HepG2 (cell line): ENCODE measurements around the gene DDX11. TPM values are rescaled to one million over a fixed set of nuclear protein-coding genes. Genes with fewer than 3 reads are reported as not detected.
"Not testable (repeated sequence)": the region's sequence is repeated elsewhere in the genome, so short reads cannot be mapped to it uniquely, and the experiment has no call there.

Experiments used
- ATAC-seq: fragments of 200-7000 bp; cut with Tn5 transposase; 3 replicates; pipeline ENCODE4 v1.9.1; 2020; ENCODE audit warnings: mild to moderate bottlenecking, moderate library complexity
- BruUV-seq: library from RNA; stranded (reverse); fragments of 400-500 nt; replicated peaks from 2 replicates; lab custom pipeline; 2021; lab: Mats Ljungman, UMichigan
- CTCF ChIA-PET: fragments of 300-600 bp; formaldehyde crosslinking; extraction: SDS; loops from one replicate; lab custom pipeline; 2021; ENCODE audit warnings: low total read pairs, inconsistent platforms, low intra/inter-chr PET ratio; lab: Yijun Ruan, JAX
- POLR2A ChIA-PET: fragments of 350-600 bp; sonication (Branson Sonifier 250); formaldehyde crosslinking; loops from one replicate; lab custom pipeline; 2020; ENCODE audit warnings: antibody characterized with exemption, inconsistent platforms; lab: Yijun Ruan, JAX
- DNase-seq: peaks from one replicate; pipeline ENCODE4 v3.0.0-alpha.2; 2015; ENCODE audit warnings: low spot score
- FAIRE-seq: peaks from 3 replicates; lab custom pipeline; 2011; peaks lifted over from hg19 to GRCh38; lab: Jason Lieb, UNC
- H2AFZ ChIP-seq: one replicate; pipeline ENCODE4 v1.6.1; 2011; ENCODE audit warnings: low read length, inconsistent platforms
- H3K27ac ChIP-seq: fragments of 300-600 bp; 3 replicates; pipeline ENCODE4 v1.8.0; 2011; ENCODE audit warnings: mixed run types, mild to moderate bottlenecking, mixed read lengths, low read length, inconsistent platforms; ENCODE audit not compliant: insufficient read depth; ENCODE audit errors: extremely low read length
- H3K27me3 ChIP-seq, 2 experiments: fragments of 200-600 bp in 1 of 2; 2 replicates in 1 of 2; 3 replicates in 1 of 2; pipeline versions ENCODE4 v1.6.0 to v1.8.0; 2011; ENCODE audit warnings: low read length in 2 of 2, mild to moderate bottlenecking in 2 of 2, moderate library complexity in 2 of 2, inconsistent platforms in 1 of 2; ENCODE audit not compliant: insufficient read depth in 2 of 2, control insufficient read depth in 1 of 2
- H3K36me3 ChIP-seq, 2 experiments: fragments of 200-600 bp in 1 of 2; replicated peaks in 1 of 2; 2 replicates in 1 of 2; 3 replicates in 1 of 2; pipeline versions ENCODE4 v1.5.1 to v1.8.0; 2011; ENCODE audit warnings: low read length in 2 of 2, inconsistent platforms in 1 of 2; ENCODE audit not compliant: insufficient read depth in 2 of 2, control insufficient read depth in 1 of 2
- H3K4me1 ChIP-seq: 2 replicates; pipeline ENCODE4 v1.5.1; 2012; ENCODE audit warnings: low read length, inconsistent platforms; ENCODE audit not compliant: insufficient read depth
- H3K4me2 ChIP-seq: 2 replicates; pipeline ENCODE4 v1.6.0; 2011; ENCODE audit warnings: low read depth, low read length, inconsistent platforms
- H3K4me3 ChIP-seq, 3 experiments: fragments of 200-600 bp in 1 of 3; sonication (generic), shearing (Covaris generic) in 1 of 3; replicated peaks in 1 of 3; 2 replicates each; pipeline ENCODE4 v1.5.1; 2011 to 2016; ENCODE audit warnings: low read length in 3 of 3, inconsistent platforms in 2 of 3, low read depth in 2 of 3, mild to moderate bottlenecking in 2 of 3, control low read depth in 1 of 3, mixed read lengths in 1 of 3; ENCODE audit not compliant: insufficient read depth in 1 of 3
- H3K79me2 ChIP-seq: one replicate; pipeline ENCODE4 v1.6.1; 2011; ENCODE audit warnings: low read length, inconsistent platforms; ENCODE audit not compliant: insufficient read depth
- H3K9ac ChIP-seq: 2 replicates; pipeline ENCODE4 v1.6.0; 2011; ENCODE audit warnings: mild to moderate bottlenecking, low read depth, low read length, inconsistent platforms; ENCODE audit not compliant: insufficient read depth
- H3K9me3 ChIP-seq: 2 replicates; pipeline ENCODE4 v1.5.1; 2012; ENCODE audit warnings: mild to moderate bottlenecking, low read length
- H4K20me1 ChIP-seq: 2 replicates; pipeline ENCODE4 v1.6.0; 2011; ENCODE audit warnings: inconsistent platforms, mild to moderate bottlenecking, low read length, moderate library complexity; ENCODE audit not compliant: insufficient read depth
- ATF6 ChIP-seq: sonication (generic); formaldehyde crosslinking; conservative IDR thresholded peaks from 2 replicates; pipeline ENCODE4 v1.4.0; 2020; ENCODE audit warnings: missing genetic modification reagents
- E2F5 ChIP-seq: sonication (generic); formaldehyde crosslinking; conservative IDR thresholded peaks from 2 replicates; pipeline ENCODE4 v1.4.0; 2020; ENCODE audit warnings: missing genetic modification reagents
- EEA1 ChIP-seq: sonication (generic); formaldehyde crosslinking; IDR thresholded peaks from 2 replicates; pipeline ENCODE4 v1.5.1; 2020; ENCODE audit warnings: mild to moderate bottlenecking, missing genetic modification reagents, borderline replicate concordance
- RORA ChIP-seq: sonication (generic); formaldehyde crosslinking; IDR thresholded peaks from 2 replicates; pipeline ENCODE4 v1.5.0; 2020; ENCODE audit warnings: mild to moderate bottlenecking, missing genetic modification reagents, moderate library complexity
- ZNF24 ChIP-seq: fragments of 450-650 bp; IDR thresholded peaks from 2 replicates; pipeline ENCODE4 v1.6.1; 2017; ENCODE audit warnings: antibody characterized with exemption, mild to moderate bottlenecking
- WGBS: methylation state at CpG from one replicate; pipeline ENCODE4 v1.1.6; 2017; ENCODE audit warnings: low lambda C conversion rate; 5-methylcytosine and 5-hydroxymethylcytosine counted together
- in situ Hi-C: cut with HindIII; loops from 2 replicates; pipeline ENCODE4 v1.10.0; 2017; ENCODE audit warnings: low pct_unique_long_range_greater_than_20kb; ENCODE audit not compliant: extremely low pct_ligation_motif_present
- intact Hi-C: fragments of 100-400 bp; cut with micrococcal nuclease; formaldehyde crosslinking; loops from one replicate; pipeline ENCODE4 v1.10.0; 2022; ENCODE audit not compliant: unreplicated experiment
- polyA plus RNA-seq, 8 experiments: library from polyadenylated mRNA; depleted of rRNA in 3 of 8; stranded (reverse) in 7 of 8; unstranded in 1 of 8; fragments of >200 nt; fragmentation: Illumina TruSeq in 4 of 8; extraction: Trizol in 4 of 8; gene quantifications; 2 replicates each; pipeline versions ENCODE4 v1.2.1 to v1.2.3, GENCODE V29; 2011 to 2016; ENCODE audit warnings: low read depth in 4 of 8, missing spikeins in 1 of 8, mixed read lengths in 1 of 8; ENCODE audit not compliant: insufficient read depth in 1 of 8
- total RNA-seq, 5 experiments: library from RNA; depleted of rRNA; stranded (reverse); fragments of >200 nt; fragmentation: Illumina TruSeq; extraction: Trizol; gene quantifications; 2 replicates each; pipeline ENCODE4 v1.2.3, GENCODE V29; 2016; ENCODE audit warnings: low read depth in 1 of 5

DDX11 gene
- total and polyA plus RNA-seq, 2 of the 13 experiments (the other 11 are each of a cell fraction or from before 2014, with no cell fraction given), result 23.9 to 40.8 TPM

- DNase-seq, result no peak
- intact Hi-C loops, result no loop called here
- Histone ChIP-seq H3K27ac (no peak overlapping the region), H3K4me3 (no peak overlapping the region)
- in situ Hi-C loops, result no loop called here
- TF ChIP-seq EEA1 (CRISPR knock-in tag), result no peak
- no peak for TF ChIP-seq RORA
- no peak for TF ChIP-seq ZNF24
- no peak for TF ChIP-seq ATF6 (CRISPR knock-in tag)
- no peak for TF ChIP-seq E2F5 (CRISPR knock-in tag)
- TF ChIP-seq, all 625 proteins: peak for 0
- WGBS, result 96% methylated on average over 10 of the region's 12 CpGs
- H3K9me3 ChIP-seq, result no peaks in the 10 kb centered on the region
- no peaks in the 10 kb centered on the region for H4K20me1 ChIP-seq
- H3K9ac ChIP-seq, result no peak overlapping the region
- H3K79me2 ChIP-seq, result no peaks in the 10 kb centered on the region
- peaks cover 10 to 14% of the 10 kb centered on the region in 2 experiments; a peak in 4 of 5 replicates for H3K36me3 ChIP-seq
- FAIRE-seq (no peak), ATAC-seq (no peak)
- no TSS peak for BruUV-seq
- no peak overlapping the region for H3K4me2 ChIP-seq
- no peak overlapping the region for H2AFZ ChIP-seq
- no peaks in the 10 kb centered on the region for H3K4me1 ChIP-seq
- ChIA-PET CTCF (no interaction called here), POLR2A (no interaction called here)
- H3K27me3 ChIP-seq, result no peaks in the 10 kb centered on the region
Observed at GRCh38 chr12:31089072-31089471, 15.4 kb downstream of the DDX11 start.

- in situ Hi-C loops, H3K36me3 ChIP-seq, H4K20me1 ChIP-seq, BruUV-seq, DNase-seq, H3K4me1 ChIP-seq, H3K9ac ChIP-seq, H3K27me3 ChIP-seq, H3K9me3 ChIP-seq, FAIRE-seq, H3K27ac ChIP-seq, H3K4me2 ChIP-seq, ATAC-seq, H3K79me2 ChIP-seq, H3K4me3 ChIP-seq, H2AFZ ChIP-seq, intact Hi-C loops, CTCF ChIA-PET, POLR2A ChIA-PET: not testable (repeated sequence)
- no CpG with 5 or more reads among the region's 19 CpGs for WGBS
Observed at GRCh38 chr12:31091629-31092028, 18.0 kb downstream of the DDX11 start.

GRCh38 chr12:31092718-31093117 lies 19.1 kb downstream of the DDX11 start:
- H3K27me3 ChIP-seq, intact Hi-C loops, H3K4me1 ChIP-seq, H4K20me1 ChIP-seq, POLR2A ChIA-PET, H3K27ac ChIP-seq, BruUV-seq, H3K4me2 ChIP-seq, H3K79me2 ChIP-seq, H3K4me3 ChIP-seq, ATAC-seq, H3K9me3 ChIP-seq, FAIRE-seq, H2AFZ ChIP-seq, DNase-seq, in situ Hi-C loops, H3K9ac ChIP-seq, CTCF ChIA-PET: not testable (repeated sequence)
- WGBS, result 100% methylated on average over 2 of the region's 8 CpGs
- H3K36me3 ChIP-seq, result peaks cover 11 to 13% of the 10 kb centered on the region in 2 experiments; a peak in 3 of 5 replicates
